K562 (cell line): ENCODE results near the gene STING1. TPM values are rescaled to one million over a fixed set of nuclear protein-coding genes. Genes with fewer than 3 reads are reported as not detected.

Experiments
- ARNT ChIP-seq, 2 experiments: fragments of 450-650 bp; IDR thresholded peaks; 2 replicates each; pipeline ENCODE4 v1.6.1; 2016; ENCODE audit warnings: mild to moderate bottlenecking in 1 of 2
- CREBBP ChIP-seq: IDR thresholded peaks from one replicate; pipeline ENCODE4 v1.6.1; 2012; ENCODE audit warnings: low read depth, mild to moderate bottlenecking, control low read depth, inconsistent platforms, low read length
- EZH2 ChIP-seq: IDR thresholded peaks from 2 replicates; pipeline ENCODE4 v1.6.1; 2012; ENCODE audit warnings: low read depth, mild to moderate bottlenecking, inconsistent platforms, low read length, borderline replicate concordance
- FOXM1 ChIP-seq, 2 experiments: fragments of 450-650 bp in 1 of 2; sonication (generic) in 1 of 2; formaldehyde crosslinking in 1 of 2; IDR thresholded peaks; 2 replicates each; pipeline versions ENCODE4 v1.6.1 to v1.9.0; 2017 to 2022; ENCODE audit warnings: low read depth in 2 of 2, mild to moderate bottlenecking in 2 of 2, missing genetic modification reagents in 1 of 2, moderate library complexity in 1 of 2
- NR3C1 ChIP-seq: sonication (generic); formaldehyde crosslinking; IDR thresholded peaks from 2 replicates; pipeline ENCODE4 v1.8.1; 2022; ENCODE audit warnings: missing genetic modification reagents
- ZNF175 ChIP-seq: fragments of 200-800 bp; sonication (Bioruptor generic); IDR thresholded peaks from 2 replicates; pipeline ENCODE4 v1.6.1; 2016; ENCODE audit warnings: low read depth, mild to moderate bottlenecking, missing genetic modification characterization, missing compliant biosample characterization
- ZNF589 ChIP-seq: fragments of 200-800 bp; sonication (Bioruptor generic); IDR thresholded peaks from 2 replicates; pipeline ENCODE4 v1.6.1; 2016; ENCODE audit warnings: low read depth, missing genetic modification characterization, missing compliant biosample characterization
- ZNF707 ChIP-seq: fragments of 250-450 bp; sonication (Bioruptor Pico); conservative IDR thresholded peaks from 2 replicates; pipeline ENCODE4 v1.8.0; 2022; ENCODE audit warnings: inconsistent platforms, mild to moderate bottlenecking, moderate library complexity
- polyA plus RNA-seq, 8 experiments: library from polyadenylated mRNA; depleted of rRNA in 4 of 8; stranded (reverse) in 5 of 8; unstranded in 3 of 8; fragments of >200 nt; fragmentation: Nextera tagmentation in 2 of 8; fragmentation: Illumina TruSeq in 1 of 8; extraction: Ambion mirVana in 2 of 8; extraction: Trizol in 1 of 8; gene quantifications; 2 replicates each; pipeline versions ENCODE4 v1.2.1 to v1.2.3, GENCODE V29; 2011 to 2014; ENCODE audit warnings: inconsistent platforms in 1 of 8, missing spikeins in 1 of 8
- total RNA-seq, 7 experiments: library from RNA; depleted of rRNA in 6 of 7; stranded (reverse); fragments of >200 nt in 6 of 7; fragmentation: Illumina TruSeq in 2 of 7; extraction: Trizol in 2 of 7; gene quantifications; 2 replicates each; pipeline versions ENCODE4 v1.2.1 to v1.2.3, GENCODE V29; 2011 to 2021; ENCODE audit warnings: low replicate concordance in 1 of 7
- TF ChIP-seq, protein P1 (sequence below), 2 experiments: fragments of 250-450 bp in 1 of 2; fragments of 450-650 bp in 1 of 2; sonication (Bioruptor Pico) in 1 of 2; IDR thresholded peaks; 2 replicates each; pipeline versions ENCODE4 v1.6.1 to v1.8.0; 2016 to 2021; ENCODE audit warnings: mild to moderate bottlenecking in 2 of 2, moderate library complexity in 2 of 2, missing compliant biosample characterization in 1 of 2, missing genetic modification characterization in 1 of 2
- TF ChIP-seq, protein P2 (sequence below): fragments of 450-650 bp; formaldehyde crosslinking; conservative IDR thresholded peaks from 2 replicates; pipeline ENCODE4 v1.4.0; 2022; ENCODE audit warnings: mild to moderate bottlenecking, missing genetic modification characterization
- TF ChIP-seq, protein P3 (sequence below): fragments of 250-450 bp; sonication (Bioruptor Pico); IDR thresholded peaks from 2 replicates; pipeline ENCODE4 v1.8.0; 2021; ENCODE audit warnings: moderate library complexity, mild to moderate bottlenecking, inconsistent platforms

The STING1 gene
- total and polyA plus RNA-seq, 9 of the 15 experiments (the other 6 are each of a cell fraction or from before 2014, with no cell fraction given): 20.8 to 69.1 (median 44.7) TPM

DNA sequence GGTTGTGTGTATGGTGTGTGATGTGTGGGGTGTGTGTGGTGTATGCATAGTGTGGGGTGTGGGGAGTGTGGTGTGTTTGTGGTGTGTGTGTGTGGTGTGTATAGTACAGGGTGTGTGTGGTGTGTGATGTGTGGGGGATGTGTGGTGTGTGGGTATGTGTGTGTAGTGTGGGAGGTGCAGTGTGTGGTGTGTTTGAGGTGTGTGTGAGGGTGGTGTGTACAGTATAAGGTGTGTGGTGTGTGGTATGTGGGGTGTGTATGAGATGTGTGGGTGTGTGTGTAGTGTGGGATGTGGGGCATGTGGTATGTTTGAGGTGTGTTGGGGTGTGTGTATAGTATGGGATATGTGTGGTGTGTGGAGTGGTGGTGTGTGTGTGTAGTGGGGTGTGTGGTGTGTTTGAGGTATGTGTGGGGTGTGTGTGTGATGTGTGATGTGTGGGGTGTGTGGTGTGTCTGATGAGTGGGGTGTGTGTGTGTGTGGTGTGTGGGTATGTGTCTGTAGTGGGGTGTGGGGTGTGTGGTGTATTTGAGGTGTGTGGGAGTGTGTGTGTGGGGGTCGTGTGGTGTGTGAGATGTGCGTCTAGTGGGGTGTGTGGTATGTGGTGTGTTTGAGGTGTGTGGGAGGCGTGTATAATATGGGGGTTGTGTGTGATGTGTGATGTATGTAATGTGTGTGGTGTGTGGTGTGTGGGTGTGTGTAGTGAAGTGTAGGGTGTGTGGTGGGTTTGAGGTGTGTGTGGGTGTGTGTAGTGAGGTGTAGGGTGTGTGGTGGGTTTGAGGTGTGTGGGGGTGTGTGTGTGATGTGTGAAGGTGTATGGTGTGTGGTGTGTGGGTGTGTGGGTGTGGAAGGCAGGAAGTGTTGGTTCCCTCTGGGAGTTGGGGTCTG lies 28.6 kb downstream of the STING1 start (continued):
- TF ChIP-seq ZNF175: no peak
- TF ChIP-seq NR3C1: no peak
- TF ChIP-seq FOXM1 (IDR thresholded peaks at IDR 0.05; ENCODE audit: low read depth): no peak
- TF ChIP-seq FOXM1 (CRISPR knock-in tag; IDR thresholded peaks at IDR 0.05; ENCODE audit: low read depth): no peak
- TF ChIP-seq, protein P1, sequence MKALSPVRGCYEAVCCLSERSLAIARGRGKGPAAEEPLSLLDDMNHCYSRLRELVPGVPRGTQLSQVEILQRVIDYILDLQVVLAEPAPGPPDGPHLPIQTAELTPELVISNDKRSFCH (CRISPR knock-in tag; IDR thresholded peaks at IDR 0.05): no peak
- TF ChIP-seq, protein P1 (tag; IDR thresholded peaks at IDR 0.05): no peak
- no peak for TF ChIP-seq EZH2
- TF ChIP-seq CREBBP: no peak
- TF ChIP-seq, protein P2, sequence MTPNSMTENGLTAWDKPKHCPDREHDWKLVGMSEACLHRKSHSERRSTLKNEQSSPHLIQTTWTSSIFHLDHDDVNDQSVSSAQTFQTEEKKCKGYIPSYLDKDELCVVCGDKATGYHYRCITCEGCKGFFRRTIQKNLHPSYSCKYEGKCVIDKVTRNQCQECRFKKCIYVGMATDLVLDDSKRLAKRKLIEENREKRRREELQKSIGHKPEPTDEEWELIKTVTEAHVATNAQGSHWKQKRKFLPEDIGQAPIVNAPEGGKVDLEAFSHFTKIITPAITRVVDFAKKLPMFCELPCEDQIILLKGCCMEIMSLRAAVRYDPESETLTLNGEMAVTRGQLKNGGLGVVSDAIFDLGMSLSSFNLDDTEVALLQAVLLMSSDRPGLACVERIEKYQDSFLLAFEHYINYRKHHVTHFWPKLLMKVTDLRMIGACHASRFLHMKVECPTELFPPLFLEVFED (CRISPR knock-in tag): no peak
- no peak for TF ChIP-seq ZNF707 (CRISPR knock-in tag)
- TF ChIP-seq, protein P3, sequence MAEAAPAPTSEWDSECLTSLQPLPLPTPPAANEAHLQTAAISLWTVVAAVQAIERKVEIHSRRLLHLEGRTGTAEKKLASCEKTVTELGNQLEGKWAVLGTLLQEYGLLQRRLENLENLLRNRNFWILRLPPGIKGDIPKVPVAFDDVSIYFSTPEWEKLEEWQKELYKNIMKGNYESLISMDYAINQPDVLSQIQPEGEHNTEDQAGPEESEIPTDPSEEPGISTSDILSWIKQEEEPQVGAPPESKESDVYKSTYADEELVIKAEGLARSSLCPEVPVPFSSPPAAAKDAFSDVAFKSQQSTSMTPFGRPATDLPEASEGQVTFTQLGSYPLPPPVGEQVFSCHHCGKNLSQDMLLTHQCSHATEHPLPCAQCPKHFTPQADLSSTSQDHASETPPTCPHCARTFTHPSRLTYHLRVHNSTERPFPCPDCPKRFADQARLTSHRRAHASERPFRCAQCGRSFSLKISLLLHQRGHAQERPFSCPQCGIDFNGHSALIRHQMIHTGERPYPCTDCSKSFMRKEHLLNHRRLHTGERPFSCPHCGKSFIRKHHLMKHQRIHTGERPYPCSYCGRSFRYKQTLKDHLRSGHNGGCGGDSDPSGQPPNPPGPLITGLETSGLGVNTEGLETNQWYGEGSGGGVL (CRISPR knock-in tag): no peak
- no peak for TF ChIP-seq ARNT (IDR thresholded peaks at IDR 0.05)
- TF ChIP-seq ZNF589 (CRISPR knock-in tag): no peak
- TF ChIP-seq, all 486 proteins: peak for 9
